HFFc6 (cell line): ENCODE results near the gene MEP1A. TPM values are rescaled to one million over a fixed set of nuclear protein-coding genes. Genes with fewer than 3 reads are reported as not detected.
"Not testable (repeated sequence)": the region's sequence is repeated elsewhere in the genome, so short reads cannot be mapped to it uniquely, and the experiment has no call there.

ENCODE experiments used
- DNase-seq: peaks from one replicate; pipeline ENCODE4 v3.0.0-alpha.2; 2018
- H3K27ac Mint-ChIP-seq: 2 replicates; pipeline ENCODE4 v1.8.0; 2020; ENCODE audit warnings: mild to moderate bottlenecking, mixed read lengths
- H3K27me3 Mint-ChIP-seq: 2 replicates; pipeline ENCODE4 v1.8.0; 2021; ENCODE audit warnings: mild to moderate bottlenecking, moderate library complexity, mixed read lengths; ENCODE audit not compliant: insufficient read depth
- H3K36me3 Mint-ChIP-seq: 2 replicates; pipeline ENCODE4 v1.8.0; 2021; ENCODE audit warnings: low read depth, mixed read lengths
- H3K4me1 Mint-ChIP-seq: 2 replicates; pipeline ENCODE4 v1.8.0; 2020; ENCODE audit warnings: low read depth, mixed read lengths
- H3K4me3 Mint-ChIP-seq: 2 replicates; pipeline ENCODE4 v1.8.0; 2020; ENCODE audit warnings: mild to moderate bottlenecking, moderate library complexity, mixed read lengths
- H3K9me3 Mint-ChIP-seq: 2 replicates; pipeline ENCODE4 v1.8.0; 2020; ENCODE audit warnings: mild to moderate bottlenecking, mixed read lengths
- CTCF ChIP-seq: fragments of 200-600 bp; sonication (generic); IDR thresholded peaks from 2 replicates; pipeline ENCODE4 v1.5.0; 2021; ENCODE audit warnings: antibody characterized with exemption, mild to moderate bottlenecking
- total RNA-seq, 6 experiments: library from RNA; stranded (reverse); fragmentation: NEBNext Ultra II Directional; extraction: Animal tissue kit (Norgen Biotek cat#: 25700); gene quantifications; 2 replicates in 1 of 6; 3 replicates in 5 of 6; pipeline ENCODE4 v1.2.3, GENCODE V29; 2021

Gene MEP1A
- total RNA-seq, 6 experiments from 2014 or later, result not detected

- H3K4me1 Mint-ChIP-seq, result no peaks in the 10 kb centered on the region
- no peak for DNase-seq
- no peak overlapping the region for H3K27ac Mint-ChIP-seq
Observed at GRCh38 chr6:46758960-46759753, 34.0 kb upstream of the MEP1A start.

GRCh38 chr6:46760925-46761324 is 32.3 kb upstream of the MEP1A start:
- TF ChIP-seq CTCF, result no peak
- H3K9me3 Mint-ChIP-seq, result peaks cover 16% of the 10 kb centered on the region; the same call in 1 of the 2 replicates
- H3K36me3 Mint-ChIP-seq, result no peaks in the 10 kb centered on the region
- H3K27ac Mint-ChIP-seq, result no peak overlapping the region
- no peak for DNase-seq
- H3K4me1 Mint-ChIP-seq, result no peaks in the 10 kb centered on the region
- no peak overlapping the region for H3K4me3 Mint-ChIP-seq
- H3K27me3 Mint-ChIP-seq, result no peaks in the 10 kb centered on the region

More at GRCh38 chr6:46758960-46759753, 34.0 kb upstream of the MEP1A start:
- peaks cover 9% of the 10 kb centered on the region; the same call in 1 of the 2 replicates for H3K9me3 Mint-ChIP-seq
- H3K27me3 Mint-ChIP-seq, result no peaks in the 10 kb centered on the region; the same call in 1 of the 2 replicates
- no peaks in the 10 kb centered on the region for H3K36me3 Mint-ChIP-seq
- TF ChIP-seq CTCF, result no peak
- H3K4me3 Mint-ChIP-seq, result no peak overlapping the region

GRCh38 chr6:46763466-46763865 is 29.7 kb upstream of the MEP1A start:
- H3K27ac Mint-ChIP-seq, result no peak overlapping the region
- H3K4me1 Mint-ChIP-seq, result no peaks in the 10 kb centered on the region
- TF ChIP-seq CTCF, result no peak
- no peaks in the 10 kb centered on the region for H3K36me3 Mint-ChIP-seq
- no peaks in the 10 kb centered on the region; the same call in 1 of the 2 replicates for H3K27me3 Mint-ChIP-seq
- peaks cover 21% of the 10 kb centered on the region; the same call in 1 of the 2 replicates for H3K9me3 Mint-ChIP-seq
- no peak for DNase-seq
- H3K4me3 Mint-ChIP-seq, result no peak overlapping the region

- H3K4me3 Mint-ChIP-seq, H3K36me3 Mint-ChIP-seq, DNase-seq, H3K27ac Mint-ChIP-seq, H3K4me1 Mint-ChIP-seq, H3K27me3 Mint-ChIP-seq: not testable (repeated sequence)
- H3K9me3 Mint-ChIP-seq, result peaks cover 21% of the 10 kb centered on the region; the same call in 1 of the 2 replicates
Observed at GRCh38 chr6:46764280-46764679, 28.9 kb upstream of the MEP1A start.

- Mint-ChIP-seq H3K9me3 (peaks cover 21% of the 10 kb centered on the region; the same call in 1 of the 2 replicates), H3K4me1 (no peaks in the 10 kb centered on the region)
- no peak for TF ChIP-seq CTCF
Observed at GRCh38 chr6:46764961-46765360, 28.2 kb upstream of the MEP1A start.

GRCh38 chr6:46772016-46772415 is 21.2 kb upstream of the MEP1A start:
- TF ChIP-seq CTCF, result no peak

More at GRCh38 chr6:46764961-46765360, 28.2 kb upstream of the MEP1A start:
- DNase-seq, result no peak
- Mint-ChIP-seq H3K27me3 (no peaks in the 10 kb centered on the region; the same call in 1 of the 2 replicates), H3K27ac (no peak overlapping the region), H3K36me3 (no peaks in the 10 kb centered on the region), H3K4me3 (no peak overlapping the region)

More at GRCh38 chr6:46772016-46772415, 21.2 kb upstream of the MEP1A start:
- no peaks in the 10 kb centered on the region for H3K4me1 Mint-ChIP-seq
- no peak for DNase-seq
- H3K4me3 Mint-ChIP-seq, result no peak overlapping the region
- H3K36me3 Mint-ChIP-seq, result no peaks in the 10 kb centered on the region
- H3K9me3 Mint-ChIP-seq, result peaks cover 14% of the 10 kb centered on the region
- H3K27ac Mint-ChIP-seq, result no peak overlapping the region
- H3K27me3 Mint-ChIP-seq, result peaks cover 2% of the 10 kb centered on the region; the same call in 1 of the 2 replicates
